ENCODE measurements around the gene THSD7B. TPM values are rescaled to one million over a fixed set of nuclear protein-coding genes. Genes with fewer than 3 reads are reported as not detected.
A peak's percentile ranks its signal among the peaks of the same experiment; 100 is the strongest.

Gene THSD7B
- total RNA-seq, 1 donor from 2014 or later: 0.19 TPM

- Mint-ChIP-seq H3K4me1 (no peaks in the 10 kb centered on the region), H3K4me3 (no peak overlapping the region), H3K36me3 (ENCODE audit: low read depth) (no peaks in the 10 kb centered on the region), H3K9me3 (no peaks in the 10 kb centered on the region), H3K27me3 (ENCODE audit: low read depth) (peaks cover 41% of the 10 kb centered on the region), H3K27ac (ENCODE audit: unreplicated experiment) (no peak overlapping the region)
- no peak for TF ChIP-seq CTCF (conservative IDR thresholded peaks at IDR 0.05)
- DNase-seq (ENCODE audit: low read depth, low spot score): no peak
Observed at GRCh38 chr2:136785215-136785614, 19.9 kb downstream of the THSD7B start.

GRCh38 chr2:136787970-136788369 is 22.6 kb downstream of the THSD7B start:
- Mint-ChIP-seq H3K36me3 (ENCODE audit: low read depth) (no peaks in the 10 kb centered on the region), H3K27ac (ENCODE audit: unreplicated experiment) (no peak overlapping the region), H3K4me3 (no peak overlapping the region), H3K9me3 (no peaks in the 10 kb centered on the region), H3K27me3 (ENCODE audit: low read depth) (peaks cover 59% of the 10 kb centered on the region), H3K4me1 (no peaks in the 10 kb centered on the region)
- no peak for DNase-seq (ENCODE audit: low read depth, low spot score)
- no peak for TF ChIP-seq CTCF (conservative IDR thresholded peaks at IDR 0.05)

DNA sequence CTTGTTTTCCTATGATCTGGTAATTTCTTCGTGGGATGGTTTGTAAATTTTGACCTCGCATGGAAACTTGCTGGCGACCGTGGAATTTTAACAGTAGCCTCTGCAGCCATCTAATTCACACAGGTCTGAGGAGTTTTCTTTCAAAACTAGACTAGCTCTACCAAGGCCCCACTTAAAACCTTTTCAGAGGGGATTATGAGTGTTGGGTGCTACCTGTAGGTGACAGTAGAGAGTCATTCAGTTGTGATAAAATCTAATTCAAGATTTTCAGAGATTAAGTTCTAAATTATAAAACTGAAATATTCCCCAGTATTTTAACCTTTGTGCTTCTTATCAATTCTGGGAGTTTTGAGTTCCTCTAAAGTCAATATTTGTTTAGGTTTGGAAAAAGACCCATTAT is 31.0 kb downstream of the THSD7B start:
- H3K9me3 Mint-ChIP-seq: no peaks in the 10 kb centered on the region
- no peaks in the 10 kb centered on the region for H3K36me3 Mint-ChIP-seq (ENCODE audit: low read depth)
- peak; percentile 24 for TF ChIP-seq CTCF (conservative IDR thresholded peaks at IDR 0.05)
- peaks cover 29% of the 10 kb centered on the region for H3K27me3 Mint-ChIP-seq (ENCODE audit: low read depth)
- H3K4me1 Mint-ChIP-seq: no peaks in the 10 kb centered on the region
- H3K27ac Mint-ChIP-seq (ENCODE audit: unreplicated experiment): no peak overlapping the region
- no peak overlapping the region for H3K4me3 Mint-ChIP-seq
- no peak for DNase-seq (ENCODE audit: low read depth, low spot score)

DNA sequence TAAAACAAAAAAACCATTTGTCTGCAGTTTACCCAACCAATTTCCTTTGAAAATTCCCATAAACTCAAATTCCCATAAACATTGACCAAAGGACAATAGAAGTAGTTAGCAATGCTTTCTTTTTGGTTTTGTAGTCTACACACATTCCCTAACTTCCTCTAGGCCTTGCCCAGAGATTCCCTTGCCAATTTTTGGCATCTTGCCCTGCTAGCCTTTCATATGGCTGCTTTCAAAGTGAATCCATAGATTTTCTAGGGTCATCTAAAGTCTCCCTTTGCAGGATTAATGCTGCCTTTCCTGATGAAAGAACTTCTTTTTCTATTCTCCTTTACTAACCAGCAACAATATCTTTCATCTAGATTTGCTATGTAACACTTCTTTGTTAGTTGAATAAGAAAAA is 33.4 kb downstream of the THSD7B start:
- H3K27ac Mint-ChIP-seq (ENCODE audit: unreplicated experiment): no peak overlapping the region
- peaks cover 16% of the 10 kb centered on the region for H3K27me3 Mint-ChIP-seq (ENCODE audit: low read depth)
- H3K36me3 Mint-ChIP-seq (ENCODE audit: low read depth): no peaks in the 10 kb centered on the region
- no peaks in the 10 kb centered on the region for H3K9me3 Mint-ChIP-seq
- no peak for TF ChIP-seq CTCF (conservative IDR thresholded peaks at IDR 0.05)
- H3K4me1 Mint-ChIP-seq: no peaks in the 10 kb centered on the region
- no peak for DNase-seq (ENCODE audit: low read depth, low spot score)
- no peak overlapping the region for H3K4me3 Mint-ChIP-seq

GRCh38 chr2:136801661-136802060 is 36.3 kb downstream of the THSD7B start:
- H3K27me3 Mint-ChIP-seq (ENCODE audit: low read depth): peaks cover 16% of the 10 kb centered on the region
- peaks cover 1% of the 10 kb centered on the region for H3K9me3 Mint-ChIP-seq
- H3K4me1 Mint-ChIP-seq: no peaks in the 10 kb centered on the region
- H3K4me3 Mint-ChIP-seq: no peak overlapping the region
- DNase-seq (ENCODE audit: low read depth, low spot score): no peak
- H3K27ac Mint-ChIP-seq (ENCODE audit: unreplicated experiment): no peak overlapping the region
- no peak for TF ChIP-seq CTCF (conservative IDR thresholded peaks at IDR 0.05)
- H3K36me3 Mint-ChIP-seq (ENCODE audit: low read depth): no peaks in the 10 kb centered on the region

GRCh38 chr2:136809998-136810397 is 44.7 kb downstream of the THSD7B start:
- H3K27ac Mint-ChIP-seq (ENCODE audit: unreplicated experiment): no peak overlapping the region
- H3K27me3 Mint-ChIP-seq (ENCODE audit: low read depth): peaks cover 5% of the 10 kb centered on the region
- no peaks in the 10 kb centered on the region for H3K4me1 Mint-ChIP-seq
- peaks cover 2% of the 10 kb centered on the region for H3K9me3 Mint-ChIP-seq
- H3K4me3 Mint-ChIP-seq: no peak overlapping the region
- no peak for DNase-seq (ENCODE audit: low read depth, low spot score)
- no peaks in the 10 kb centered on the region for H3K36me3 Mint-ChIP-seq (ENCODE audit: low read depth)
- TF ChIP-seq CTCF (conservative IDR thresholded peaks at IDR 0.05): no peak

Measured in neural crest cell (in vitro differentiated cells).